Activated CD4-positive, CD25-positive, alpha-beta regulatory T cell treated with anti-CD3 and anti-CD28 coated beads, Interleukin-2, amount 50 U/mL, for 16 hours (primary cell): ENCODE measurements around the gene KCNJ16.

Experiments
- DNase-seq: peaks from one replicate; pipeline ENCODE4 v3.0.0-alpha.2; 2020; ENCODE audit warnings: low read depth, low spot score

Gene KCNJ16

GRCh38 chr17:70098030-70098429 lies 23.0 kb downstream of the KCNJ16 start:
- DNase-seq: no peak

GRCh38 chr17:70099294-70099693 lies 24.3 kb downstream of the KCNJ16 start:
- no peak for DNase-seq

GRCh38 chr17:70099884-70100283 lies 24.9 kb downstream of the KCNJ16 start:
- no peak for DNase-seq

- no peak for DNase-seq
Measured at GRCh38 chr17:70100983-70101382, 26.0 kb downstream of the KCNJ16 start.

GRCh38 chr17:70102531-70102930 lies 27.5 kb downstream of the KCNJ16 start:
- DNase-seq: no peak

GRCh38 chr17:70104791-70105523 lies 29.9 kb downstream of the KCNJ16 start:
- no peak for DNase-seq

GRCh38 chr17:70105641-70106040 lies 30.6 kb downstream of the KCNJ16 start:
- no peak for DNase-seq

- no peak for DNase-seq
Measured at GRCh38 chr17:70106551-70106950, 31.5 kb downstream of the KCNJ16 start.

GRCh38 chr17:70107441-70107840 lies 32.4 kb downstream of the KCNJ16 start:
- no peak for DNase-seq

- DNase-seq: no peak
Measured at GRCh38 chr17:70107904-70108565, 33.0 kb downstream of the KCNJ16 start.

- DNase-seq: no peak
Measured at GRCh38 chr17:70109497-70109896, 34.5 kb downstream of the KCNJ16 start.

GRCh38 chr17:70110443-70110880 lies 35.4 kb downstream of the KCNJ16 start:
- DNase-seq: no peak

GRCh38 chr17:70111201-70111600 lies 36.2 kb downstream of the KCNJ16 start:
- no peak for DNase-seq

GRCh38 chr17:70114405-70114804 lies 39.4 kb downstream of the KCNJ16 start:
- no peak for DNase-seq

- DNase-seq: no peak
Measured at GRCh38 chr17:70115126-70115525, 40.1 kb downstream of the KCNJ16 start.

GRCh38 chr17:70116919-70117318 lies 41.9 kb downstream of the KCNJ16 start:
- no peak for DNase-seq

- no peak for DNase-seq
Measured at GRCh38 chr17:70119545-70119944, 44.5 kb downstream of the KCNJ16 start.

GRCh38 chr17:70119983-70120382 lies 45.0 kb downstream of the KCNJ16 start:
- DNase-seq: no peak

- DNase-seq: no peak
Measured at GRCh38 chr17:70120425-70120824, 45.4 kb downstream of the KCNJ16 start.

GRCh38 chr17:70121126-70121525 lies 46.1 kb downstream of the KCNJ16 start:
- DNase-seq: no peak

GRCh38 chr17:70123193-70123592 lies 48.2 kb downstream of the KCNJ16 start:
- no peak for DNase-seq

- DNase-seq: no peak
Measured at GRCh38 chr17:70124723-70125122, 49.7 kb downstream of the KCNJ16 start.

GRCh38 chr17:70127221-70127873 lies 52.3 kb downstream of the KCNJ16 start:
- DNase-seq: no peak
